NCI-H524 treated with DMSO at 0.1 percent for 48 hours (cell line): ENCODE results near the gene KCNA5.

Experiments used
- DNase-seq: peaks from one replicate; lab custom pipeline; 2025; lab: John Stamatoyannopoulos, UW

The KCNA5 gene

GRCh38 chr12:5043589-5044419 is at the start of gene KCNA5:
KCNA5 (plus strand) TSS chr12:5043879; CDS start chr12:5044148, 269 bp downstream.
- DNase-seq, result no peak

DNA sequence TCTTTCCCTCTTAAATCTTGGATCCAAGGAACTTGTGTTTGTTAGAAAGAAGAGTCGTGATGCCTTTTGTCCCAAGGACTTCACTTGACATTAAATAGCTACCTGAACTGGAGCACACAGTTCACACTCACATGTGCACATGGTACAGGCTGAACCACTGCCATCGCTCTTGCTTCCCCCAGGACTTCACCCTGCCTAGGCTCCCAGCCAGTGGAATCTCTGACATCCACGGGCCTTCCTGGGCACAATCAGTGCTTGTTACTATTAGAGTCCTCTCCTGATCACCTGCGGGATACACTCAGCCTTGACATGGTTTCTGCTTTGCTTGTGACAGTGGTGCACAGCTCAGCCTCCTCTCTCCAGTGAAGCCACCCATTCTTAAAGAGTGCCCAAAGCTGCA is 49.1 kb upstream of the KCNA5 start:
- no peak for DNase-seq

GRCh38 chr12:4996714-4997113 is 47.0 kb upstream of the KCNA5 start:
- DNase-seq, result no peak

DNA sequence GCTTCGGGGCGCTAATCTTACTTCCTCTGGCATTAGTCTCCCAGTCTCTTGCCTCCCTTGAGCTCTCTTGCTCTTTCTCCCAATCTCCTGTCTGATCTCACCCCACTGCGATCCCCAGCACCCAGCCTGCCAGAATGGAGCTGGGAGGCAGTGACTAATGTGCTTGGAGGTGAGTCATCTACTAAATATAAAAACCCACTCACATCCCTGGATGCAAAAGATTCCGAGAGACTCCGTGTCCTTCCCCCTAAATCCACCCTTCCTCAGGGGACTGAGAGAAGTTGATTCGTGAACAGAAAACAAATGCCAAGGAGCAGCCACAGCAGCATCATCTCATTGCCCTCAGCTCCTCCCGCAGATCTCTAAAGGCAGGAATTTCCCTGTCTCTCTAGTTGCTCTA is 45.7 kb upstream of the KCNA5 start:
- DNase-seq, result no peak

DNA sequence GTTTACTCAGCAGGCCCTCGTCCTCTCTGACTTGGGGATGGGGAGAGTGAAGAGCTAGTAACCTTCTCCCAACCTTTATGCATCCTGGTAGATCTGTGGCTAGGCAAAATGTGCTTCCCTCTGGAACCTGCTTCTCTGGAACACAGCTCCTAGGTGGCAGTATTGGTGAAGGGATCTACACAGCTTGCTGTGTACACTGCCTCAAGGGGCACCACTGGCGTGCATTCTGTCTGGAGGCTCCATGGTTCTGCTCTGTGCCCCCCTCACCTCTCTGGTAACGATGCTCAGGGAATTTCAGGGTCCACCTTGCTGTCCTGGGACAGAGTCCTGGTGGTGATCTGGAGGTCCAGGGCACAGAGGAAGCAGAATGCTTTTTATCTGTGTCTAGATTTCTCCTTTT is 43.5 kb upstream of the KCNA5 start:
- no peak for DNase-seq

GRCh38 chr12:5000658-5001385 is 42.9 kb upstream of the KCNA5 start:
- DNase-seq, result no peak

- DNase-seq, result no peak
Measured at GRCh38 chr12:5003025-5003666, 40.5 kb upstream of the KCNA5 start.

DNA sequence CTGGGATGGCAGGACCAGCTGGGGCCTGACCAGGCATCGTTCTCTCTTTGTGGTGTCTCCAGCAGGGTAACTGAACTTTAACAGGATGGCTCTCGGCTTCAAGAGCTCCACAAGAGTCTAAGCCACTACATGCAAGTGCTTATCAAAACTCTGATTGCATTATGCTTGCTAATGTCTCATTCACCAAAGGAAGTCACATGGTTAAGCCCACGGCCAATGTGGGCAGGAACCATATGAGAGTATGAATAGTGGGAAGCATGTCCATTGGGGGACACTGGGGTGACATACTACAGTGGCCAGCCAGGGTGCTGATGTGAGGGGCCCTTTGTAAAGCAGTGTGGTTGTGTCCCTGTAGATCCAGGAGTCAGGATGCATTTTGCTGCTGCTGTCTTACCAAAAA is 35.0 kb upstream of the KCNA5 start:
- no peak for DNase-seq

- no peak for DNase-seq
Measured at GRCh38 chr12:5010151-5010550, 33.5 kb upstream of the KCNA5 start.

- DNase-seq, result no peak
Measured at GRCh38 chr12:5012337-5012736, 31.3 kb upstream of the KCNA5 start.

GRCh38 chr12:5013266-5013730 is 30.4 kb upstream of the KCNA5 start:
- DNase-seq, result no peak

- DNase-seq, result no peak
Measured at GRCh38 chr12:5014269-5014668, 29.4 kb upstream of the KCNA5 start.

GRCh38 chr12:5015711-5016492 is 27.8 kb upstream of the KCNA5 start:
- no peak for DNase-seq

- no peak for DNase-seq
Measured at GRCh38 chr12:5016526-5016925, 27.2 kb upstream of the KCNA5 start.

DNA sequence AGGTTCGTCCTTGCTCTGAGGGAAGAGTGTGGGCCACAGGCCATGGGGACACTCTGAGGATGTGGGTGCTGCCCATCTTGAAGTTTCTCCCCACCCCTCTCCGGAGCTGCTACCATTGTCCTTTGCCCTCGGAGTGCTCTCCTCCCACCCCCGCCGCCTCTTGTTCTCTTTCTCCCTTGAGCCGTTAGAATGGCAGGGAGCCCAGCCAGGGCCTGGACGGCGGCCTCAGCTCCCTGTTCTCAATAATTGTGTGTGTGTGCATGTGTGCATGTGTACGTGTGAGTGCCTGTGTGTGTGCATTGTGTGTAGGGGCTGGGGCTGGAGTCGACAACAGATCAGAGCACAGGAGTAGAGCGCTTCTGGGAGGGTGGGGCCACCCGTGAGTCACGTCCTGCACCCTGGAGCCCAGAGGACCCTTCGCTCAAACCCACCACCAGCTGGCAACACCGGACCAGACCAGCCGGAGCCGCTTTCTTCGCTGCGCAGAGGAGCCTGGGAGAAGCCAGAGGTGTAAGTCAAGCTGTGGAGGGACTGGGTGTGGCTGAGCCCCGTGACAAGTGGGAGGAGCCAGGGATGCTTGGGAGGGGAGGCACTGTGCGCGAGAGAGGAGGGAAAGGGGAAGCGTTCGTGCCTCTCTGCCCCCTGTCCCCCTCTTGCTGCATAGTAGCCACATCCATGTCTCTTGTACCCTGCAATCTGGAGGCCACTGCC is 25.9 kb upstream of the KCNA5 start:
- DNase-seq, result no peak

DNA sequence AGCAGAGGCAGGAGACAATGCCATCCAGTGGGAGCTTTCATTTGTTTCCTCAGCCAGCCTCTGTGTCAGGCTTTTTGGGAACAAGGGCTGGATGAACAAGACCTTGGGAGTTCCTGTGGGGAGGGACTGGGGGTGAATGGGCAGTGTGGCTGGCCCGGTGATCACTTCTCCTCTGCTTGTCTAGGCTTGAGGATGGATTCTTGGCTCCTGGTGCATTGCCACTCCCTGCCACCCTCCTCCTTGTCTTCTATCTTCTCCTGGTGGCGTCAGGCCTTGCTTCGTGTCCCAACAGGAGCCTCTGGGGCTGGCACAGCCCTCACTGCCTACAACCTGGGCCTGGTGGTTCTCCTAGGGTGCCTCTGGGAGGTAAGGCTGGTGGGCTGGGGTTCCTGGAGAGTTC is 25.0 kb upstream of the KCNA5 start:
- DNase-seq, result no peak

DNA sequence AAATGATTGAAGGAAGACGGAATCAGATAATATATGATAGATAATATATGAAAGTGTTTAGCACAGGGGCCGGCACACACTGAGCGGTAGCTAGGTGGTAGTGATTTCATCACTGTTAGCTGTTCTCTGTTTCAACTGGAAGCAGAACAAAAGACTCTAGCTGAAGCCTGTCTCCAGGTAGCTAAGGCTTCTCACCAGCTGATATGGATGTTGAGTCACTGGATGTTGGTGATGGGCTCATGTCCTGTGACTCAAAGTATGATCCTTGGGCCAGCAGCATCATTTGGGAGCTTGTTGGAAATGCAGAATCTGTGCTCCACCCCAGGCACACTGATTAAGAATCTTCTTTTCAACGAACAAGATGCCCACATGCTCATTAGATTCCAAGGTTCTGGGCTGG is 21.7 kb upstream of the KCNA5 start:
- no peak for DNase-seq

- DNase-seq, result no peak
Measured at GRCh38 chr12:5022465-5023061, 21.1 kb upstream of the KCNA5 start.

- no peak for DNase-seq
Measured at GRCh38 chr12:5023842-5024241, 19.8 kb upstream of the KCNA5 start.

DNA sequence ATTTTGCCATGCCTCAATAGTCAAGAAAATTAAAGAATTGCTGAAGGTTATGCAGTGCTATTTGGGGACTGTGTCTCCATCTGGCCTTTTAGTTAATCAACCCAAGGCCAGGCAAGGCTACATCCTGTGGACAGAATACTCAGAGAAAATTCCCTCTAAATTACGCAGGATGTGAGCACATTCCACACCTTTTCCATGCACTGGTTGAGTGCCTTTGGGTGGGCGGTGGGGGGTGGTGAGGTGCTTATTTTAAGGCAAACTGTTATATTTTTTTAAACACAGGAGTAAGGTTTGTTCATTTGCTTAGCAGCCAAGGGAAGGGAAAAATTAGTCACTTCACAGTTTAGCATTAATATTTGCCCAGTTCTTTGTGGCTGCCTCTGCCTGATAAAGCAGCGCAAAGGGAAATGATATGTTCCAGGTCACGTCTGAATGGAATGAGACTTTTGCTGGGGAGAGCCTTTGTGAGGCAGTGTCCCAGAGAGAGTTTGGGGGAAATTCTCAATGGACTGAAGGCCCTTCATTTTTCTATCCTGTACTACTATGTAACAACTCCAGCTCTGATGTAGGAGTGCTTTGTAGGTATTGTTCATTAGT is 17.2 kb upstream of the KCNA5 start:
- no peak for DNase-seq
